ENCODE measurements around the gene CHRDL2.

DNA sequence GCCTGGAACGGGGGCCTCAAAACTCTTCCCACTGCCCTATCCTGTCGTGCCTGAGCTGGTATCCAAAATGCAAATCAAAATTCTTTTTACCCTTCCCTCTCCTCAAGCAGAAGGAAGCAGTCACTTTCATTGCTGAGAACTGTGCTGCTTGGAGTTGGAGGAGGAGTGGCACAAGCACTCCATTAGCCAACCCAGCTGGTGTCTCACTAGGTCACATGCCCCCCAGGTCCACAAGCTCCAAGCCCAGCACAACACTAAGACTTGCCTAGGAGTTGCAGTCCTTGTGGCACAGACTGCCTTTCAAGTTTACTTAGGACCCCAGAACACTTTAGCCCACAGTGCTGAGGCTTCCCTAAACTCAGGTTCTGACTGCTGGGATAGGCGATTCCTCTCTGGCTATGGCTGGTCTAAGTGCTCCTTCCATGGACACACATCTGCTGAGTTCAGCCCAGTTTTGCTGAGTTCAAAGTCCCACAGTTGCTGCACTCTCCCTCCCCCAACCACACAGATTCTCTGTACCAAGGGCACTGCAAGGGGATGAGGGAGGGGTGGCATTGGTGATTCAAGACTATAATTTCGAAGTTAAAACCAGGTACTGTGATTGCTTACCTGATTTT, 68.6 kb downstream of the CHRDL2 start:
- no peak for TF ChIP-seq CHD4 (IDR thresholded peaks at IDR 0.05; ENCODE audit: borderline replicate concordance, low read length)
- TF ChIP-seq, protein P1, sequence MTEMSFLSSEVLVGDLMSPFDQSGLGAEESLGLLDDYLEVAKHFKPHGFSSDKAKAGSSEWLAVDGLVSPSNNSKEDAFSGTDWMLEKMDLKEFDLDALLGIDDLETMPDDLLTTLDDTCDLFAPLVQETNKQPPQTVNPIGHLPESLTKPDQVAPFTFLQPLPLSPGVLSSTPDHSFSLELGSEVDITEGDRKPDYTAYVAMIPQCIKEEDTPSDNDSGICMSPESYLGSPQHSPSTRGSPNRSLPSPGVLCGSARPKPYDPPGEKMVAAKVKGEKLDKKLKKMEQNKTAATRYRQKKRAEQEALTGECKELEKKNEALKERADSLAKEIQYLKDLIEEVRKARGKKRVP (CRISPR knock-in tag; IDR thresholded peaks at IDR 0.05) = no peak
